B cell (primary cell): Measurements from ENCODE around the gene NR5A2. TPM values are rescaled to one million over a fixed set of nuclear protein-coding genes. Genes with fewer than 3 reads are reported as not detected.

ENCODE experiments used
- ATAC-seq: fragments of 200-7000 bp; cut with Tn5 transposase; one replicate; pipeline ENCODE4 v1.10.0; 2021; ENCODE audit warnings: low read depth, mild to moderate bottlenecking, moderate number of reproducible peaks, moderate library complexity
- CTCF ChIA-PET: fragments of 350-600 bp; sonication (Branson Sonifier 250); formaldehyde crosslinking; loops from one replicate; lab custom pipeline; 2021; ENCODE audit warnings: antibody characterized with exemption, inconsistent platforms; lab: Charles Lee
- POLR2A ChIA-PET: fragments of 350-600 bp; sonication (Branson Sonifier 250); formaldehyde crosslinking; loops from one replicate; lab custom pipeline; 2021; ENCODE audit warnings: antibody characterized with exemption; lab: Charles Lee
- DNase-seq: peaks from one replicate; pipeline ENCODE4 v3.0.0; 2013
- H2AFZ ChIP-seq: 2 replicates; pipeline ENCODE4 v1.6.1; 2012; ENCODE audit warnings: mild to moderate bottlenecking, low read depth, low read length; ENCODE audit not compliant: insufficient read depth, poor library complexity, severe bottlenecking
- H3K27ac ChIP-seq, 2 donors: 1 replicate in 1 of 2; 2 replicates in 1 of 2; pipeline ENCODE4 v1.5.1; 2012 to 2013; ENCODE audit warnings: low read length in 2 of 2, mild to moderate bottlenecking in 2 of 2, moderate library complexity in 1 of 2
- H3K27me3 ChIP-seq, 4 experiments: fragments of 200-600 bp in 1 of 4; sonication (generic) in 1 of 4; replicated peaks in 1 of 4; 1 replicate in 2 of 4; 2 replicates in 2 of 4; pipeline versions ENCODE4 v1.6.1 to v1.7.0; 2013 to 2016; ENCODE audit warnings: low read length in 3 of 4, mild to moderate bottlenecking in 2 of 4, mixed read lengths in 1 of 4, moderate library complexity in 1 of 4; ENCODE audit not compliant: insufficient read depth in 4 of 4, control insufficient read depth in 3 of 4; ENCODE audit errors: control extremely low read depth in 1 of 4
- H3K36me3 ChIP-seq, 2 experiments: replicated peaks in 1 of 2; 1 replicate in 1 of 2; 2 replicates in 1 of 2; pipeline versions ENCODE4 v1.6.1 to v1.7.1; 2013; ENCODE audit warnings: low read length in 1 of 2; ENCODE audit not compliant: insufficient read depth in 2 of 2, control insufficient read depth in 1 of 2; ENCODE audit errors: control extremely low read depth in 1 of 2, extremely low read depth in 1 of 2
- H3K4me1 ChIP-seq, 2 donors: fragments of 200-600 bp in 1 of 2; sonication (generic) in 1 of 2; 1 replicate in 1 of 2; 2 replicates in 1 of 2; pipeline versions ENCODE4 v1.5.1 to v1.6.1; 2013 to 2017; ENCODE audit warnings: low read length in 2 of 2; ENCODE audit not compliant: control insufficient read depth in 2 of 2, insufficient read depth in 2 of 2
- H3K4me2 ChIP-seq: replicated peaks from 2 replicates; pipeline ENCODE3; 2012; ENCODE audit warnings: mild to moderate bottlenecking, low read depth, low read length; ENCODE audit not compliant: poor library complexity, severe bottlenecking
- H3K4me3 ChIP-seq, 5 experiments: fragments of 200-600 bp in 1 of 5; sonication (generic) in 1 of 5; 1 replicate in 3 of 5; 2 replicates in 2 of 5; pipeline versions ENCODE4 v1.5.1 to v1.7.0; 2011 to 2016; ENCODE audit warnings: low read length in 4 of 5, mild to moderate bottlenecking in 4 of 5, low read depth in 2 of 5, control low read depth in 1 of 5, moderate library complexity in 1 of 5; ENCODE audit not compliant: insufficient read depth in 1 of 5; ENCODE audit errors: control extremely low read depth in 1 of 5, extremely low read depth in 1 of 5
- H3K79me2 ChIP-seq: fragments of 200-600 bp; sonication (generic); one replicate; pipeline ENCODE4 v1.6.0; 2016; ENCODE audit warnings: low read length; ENCODE audit not compliant: control insufficient read depth, insufficient read depth
- H3K9ac ChIP-seq: fragments of 200-600 bp; sonication (generic); 2 replicates; pipeline ENCODE4 v1.6.1; 2017; ENCODE audit warnings: mild to moderate bottlenecking, low read length, moderate library complexity
- H3K9me3 ChIP-seq, 3 donors: one replicate each; pipeline versions ENCODE4 v1.6.1 to v1.7.1; 2013; ENCODE audit warnings: low read length in 2 of 3; ENCODE audit not compliant: control insufficient read depth in 2 of 3, insufficient read depth in 1 of 3; ENCODE audit errors: control extremely low read depth in 1 of 3
- H4K20me1 ChIP-seq: 2 replicates; pipeline ENCODE4 v1.6.0; 2012; ENCODE audit warnings: mild to moderate bottlenecking, low read length; ENCODE audit not compliant: insufficient read depth, control insufficient read depth, poor library complexity, severe bottlenecking
- H3K27ac Mint-ChIP-seq: one replicate; pipeline ENCODE4 v1.8.0; 2021; ENCODE audit warnings: mixed read lengths
- H3K27me3 Mint-ChIP-seq: one replicate; pipeline ENCODE4 v1.8.0; 2021; ENCODE audit warnings: mixed read lengths
- H3K4me1 Mint-ChIP-seq: one replicate; pipeline ENCODE4 v1.8.0; 2021; ENCODE audit warnings: mixed read lengths
- H3K4me3 Mint-ChIP-seq: one replicate; pipeline ENCODE4 v1.8.0; 2021; ENCODE audit warnings: mixed read lengths
- H3K9me3 Mint-ChIP-seq: one replicate; pipeline ENCODE4 v1.8.0; 2022; ENCODE audit warnings: mixed read lengths; ENCODE audit not compliant: insufficient read depth
- EZH2 ChIP-seq: IDR thresholded peaks from 2 replicates; pipeline ENCODE4 v1.6.1; 2012; ENCODE audit warnings: borderline replicate concordance, low read depth, mild to moderate bottlenecking, moderate library complexity, low read length; ENCODE audit not compliant: insufficient read depth, poor library complexity, severe bottlenecking
- WGBS: methylation state at CpG from one replicate; pipeline ENCODE4 v1.1.5; 2013; ENCODE audit warnings: missing lambda C conversion rate; ENCODE audit not compliant: insufficient coverage; 5-methylcytosine and 5-hydroxymethylcytosine counted together
- intact Hi-C: fragments of 100-400 bp; cut with micrococcal nuclease; formaldehyde crosslinking; loops from one replicate; pipeline ENCODE4 v1.10.0; 2022
- polyA plus RNA-seq: library from polyadenylated mRNA; depleted of rRNA; stranded (reverse); fragments of >200 nt; gene quantifications from 2 replicates; pipeline ENCODE4 v1.2.3, GENCODE V29; 2012
- total RNA-seq, 2 donors: library from RNA; stranded (reverse); fragments of 120-200 nt in 1 of 2; gene quantifications; 1 replicate in 1 of 2; 2 replicates in 1 of 2; pipeline versions ENCODE4 v1.2.3 to v1.2.4, GENCODE V29; 2013 to 2022
- TF ChIP-seq, protein P1 (sequence below): fragments of 200-600 bp; IDR thresholded peaks from one replicate; pipeline ENCODE4 v1.8.0; 2022; ENCODE audit warnings: antibody characterized with exemption, mild to moderate bottlenecking

Gene NR5A2
- total and polyA plus RNA-seq, 2 donors (not counting 1 experiment from before 2014, with no cell fraction given): 0.07 TPM; not detected in 1

DNA sequence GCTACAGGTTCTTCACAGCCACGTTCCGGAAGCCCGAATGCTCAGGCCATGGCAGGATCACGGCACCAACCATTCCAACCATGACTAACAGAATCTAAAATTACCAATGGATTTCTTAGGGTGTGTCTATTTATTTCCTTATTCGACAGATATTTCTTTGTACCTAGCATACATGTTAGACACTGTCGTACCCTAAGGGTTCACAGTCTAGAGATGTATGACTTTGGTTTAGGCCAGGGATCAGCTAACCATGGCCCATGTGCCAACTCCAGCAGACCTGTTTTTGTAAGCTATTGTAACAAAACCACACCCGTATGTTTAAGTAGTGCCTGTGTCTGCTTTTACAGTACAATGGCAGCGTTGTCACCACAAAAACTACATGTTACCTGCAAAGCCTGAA, 167.0 kb downstream of the NR5A2 start:
- Mint-ChIP-seq H3K27ac (no peak overlapping the region), H3K4me3 (no peak overlapping the region), H3K27me3 (no peaks in the 10 kb centered on the region), H3K9me3 (peaks cover 2% of the 10 kb centered on the region), H3K4me1 (no peaks in the 10 kb centered on the region)
- H3K79me2 ChIP-seq: no peaks in the 10 kb centered on the region
- intact Hi-C loops: no loop called here
- H4K20me1 ChIP-seq: no peaks in the 10 kb centered on the region
- POLR2A ChIA-PET: no interaction called here
- H3K4me2 ChIP-seq: no peak overlapping the region
- H3K9me3 ChIP-seq: no peaks in the 10 kb centered on the region
- H3K4me3 ChIP-seq: no peak overlapping the region
- H3K36me3 ChIP-seq: no peaks in the 10 kb centered on the region
- DNase-seq (no peak), ATAC-seq (no peak)
- CTCF ChIA-PET: no interaction called here
- H2AFZ ChIP-seq: no peak overlapping the region
- TF ChIP-seq, protein P1, sequence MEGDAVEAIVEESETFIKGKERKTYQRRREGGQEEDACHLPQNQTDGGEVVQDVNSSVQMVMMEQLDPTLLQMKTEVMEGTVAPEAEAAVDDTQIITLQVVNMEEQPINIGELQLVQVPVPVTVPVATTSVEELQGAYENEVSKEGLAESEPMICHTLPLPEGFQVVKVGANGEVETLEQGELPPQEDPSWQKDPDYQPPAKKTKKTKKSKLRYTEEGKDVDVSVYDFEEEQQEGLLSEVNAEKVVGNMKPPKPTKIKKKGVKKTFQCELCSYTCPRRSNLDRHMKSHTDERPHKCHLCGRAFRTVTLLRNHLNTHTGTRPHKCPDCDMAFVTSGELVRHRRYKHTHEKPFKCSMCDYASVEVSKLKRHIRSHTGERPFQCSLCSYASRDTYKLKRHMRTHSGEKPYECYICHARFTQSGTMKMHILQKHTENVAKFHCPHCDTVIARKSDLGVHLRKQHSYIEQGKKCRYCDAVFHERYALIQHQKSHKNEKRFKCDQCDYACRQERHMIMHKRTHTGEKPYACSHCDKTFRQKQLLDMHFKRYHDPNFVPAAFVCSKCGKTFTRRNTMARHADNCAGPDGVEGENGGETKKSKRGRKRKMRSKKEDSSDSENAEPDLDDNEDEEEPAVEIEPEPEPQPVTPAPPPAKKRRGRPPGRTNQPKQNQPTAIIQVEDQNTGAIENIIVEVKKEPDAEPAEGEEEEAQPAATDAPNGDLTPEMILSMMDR: no peak
- TF ChIP-seq EZH2: no peak
- no peaks in the 10 kb centered on the region for H3K27me3 ChIP-seq
- no peaks in the 10 kb centered on the region for H3K4me1 ChIP-seq
- no peak overlapping the region for H3K9ac ChIP-seq
- H3K27ac ChIP-seq: no peak overlapping the region
- WGBS: 100% methylated on average over 1 of the region's 8 CpGs

DNA sequence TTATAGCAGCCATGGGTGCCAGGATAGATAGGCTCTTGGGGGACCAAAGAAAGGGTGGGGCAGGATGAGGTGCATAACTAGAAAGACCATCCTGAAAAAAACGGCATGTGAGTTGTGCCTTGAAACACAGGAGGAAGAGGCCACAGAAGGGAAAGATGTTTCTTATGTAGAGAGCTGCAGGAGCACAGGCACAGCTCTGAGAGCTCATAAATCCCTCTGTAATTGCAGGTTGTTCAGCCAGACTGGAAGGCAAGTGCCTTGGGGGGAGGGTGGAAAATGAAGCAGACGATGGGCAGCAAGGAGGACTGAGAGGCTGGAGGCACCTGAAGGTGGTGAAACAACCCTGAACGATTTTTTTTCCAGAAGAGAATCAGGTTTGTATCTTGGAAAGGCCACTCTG, 170.7 kb downstream of the NR5A2 start:
- Histone ChIP-seq H3K4me2 (no peak overlapping the region), H3K4me3 (no peak overlapping the region), H4K20me1 (no peaks in the 10 kb centered on the region), H3K36me3 (no peaks in the 10 kb centered on the region), H3K4me1 (no peaks in the 10 kb centered on the region), H3K9me3 (no peaks in the 10 kb centered on the region), H3K27ac (no peak overlapping the region), H3K79me2 (no peaks in the 10 kb centered on the region), H2AFZ (no peak overlapping the region), H3K9ac (no peak overlapping the region), H3K27me3 (no peaks in the 10 kb centered on the region)
- H3K4me3 Mint-ChIP-seq: no peak overlapping the region
- ChIA-PET POLR2A (no interaction called here), CTCF (no interaction called here)
- no peak overlapping the region for H3K27ac Mint-ChIP-seq
- intact Hi-C loops: no loop called here
- peaks cover 12% of the 10 kb centered on the region for H3K27me3 Mint-ChIP-seq
- no peaks in the 10 kb centered on the region for H3K4me1 Mint-ChIP-seq
- no peak for DNase-seq
- 51% methylated on average over 3 of the region's 3 CpGs for WGBS
- no peak for ATAC-seq
- H3K9me3 Mint-ChIP-seq: no peaks in the 10 kb centered on the region
- TF ChIP-seq EZH2: no peak
- TF ChIP-seq, protein P1: no peak
